Gastrocnemius medialis (tissue), 4 donors: Measurements from ENCODE around the gene HECTD4.

Experiments
- POLR2A ChIP-seq, 2 donors: fragments of 450-650 bp; IDR thresholded peaks; one replicate each; pipeline ENCODE4 v1.6.1; 2017; ENCODE audit warnings: antibody characterized with exemption in 2 of 2, mild to moderate bottlenecking in 2 of 2, moderate library complexity in 2 of 2
- TF ChIP-seq, protein P1 (sequence below), 5 experiments: fragments of 450-650 bp in 3 of 5; fragments of 200-600 bp in 2 of 5; sonication (generic) in 2 of 5; IDR thresholded peaks in 4 of 5; conservative IDR thresholded peaks in 1 of 5; 1 replicate in 4 of 5; 2 replicates in 1 of 5; pipeline ENCODE4 v1.5.1; 2016 to 2019; ENCODE audit warnings: antibody characterized with exemption in 5 of 5, mild to moderate bottlenecking in 3 of 5, moderate library complexity in 3 of 5

GRCh38 chr12:112327209-112327938 is 54.9 kb downstream of the HECTD4 start:
- TF ChIP-seq POLR2A (IDR thresholded peaks at IDR 0.05) = no peak
- TF ChIP-seq, protein P1, sequence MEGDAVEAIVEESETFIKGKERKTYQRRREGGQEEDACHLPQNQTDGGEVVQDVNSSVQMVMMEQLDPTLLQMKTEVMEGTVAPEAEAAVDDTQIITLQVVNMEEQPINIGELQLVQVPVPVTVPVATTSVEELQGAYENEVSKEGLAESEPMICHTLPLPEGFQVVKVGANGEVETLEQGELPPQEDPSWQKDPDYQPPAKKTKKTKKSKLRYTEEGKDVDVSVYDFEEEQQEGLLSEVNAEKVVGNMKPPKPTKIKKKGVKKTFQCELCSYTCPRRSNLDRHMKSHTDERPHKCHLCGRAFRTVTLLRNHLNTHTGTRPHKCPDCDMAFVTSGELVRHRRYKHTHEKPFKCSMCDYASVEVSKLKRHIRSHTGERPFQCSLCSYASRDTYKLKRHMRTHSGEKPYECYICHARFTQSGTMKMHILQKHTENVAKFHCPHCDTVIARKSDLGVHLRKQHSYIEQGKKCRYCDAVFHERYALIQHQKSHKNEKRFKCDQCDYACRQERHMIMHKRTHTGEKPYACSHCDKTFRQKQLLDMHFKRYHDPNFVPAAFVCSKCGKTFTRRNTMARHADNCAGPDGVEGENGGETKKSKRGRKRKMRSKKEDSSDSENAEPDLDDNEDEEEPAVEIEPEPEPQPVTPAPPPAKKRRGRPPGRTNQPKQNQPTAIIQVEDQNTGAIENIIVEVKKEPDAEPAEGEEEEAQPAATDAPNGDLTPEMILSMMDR (IDR thresholded peaks at IDR 0.05 in 4 of 5, conservative IDR thresholded peaks at IDR 0.05 in 1 of 5) = no peak
